GM12878 (cell line): ENCODE data around the gene CDPF1. TPM values are rescaled to one million over a fixed set of nuclear protein-coding genes. Genes with fewer than 3 reads are reported as not detected.
"Not testable (repeated sequence)": the region's sequence is repeated elsewhere in the genome, so short reads cannot be mapped to it uniquely, and the experiment has no call there.

Source experiments
- ATAC-seq: fragments of 200-7000 bp; cut with Tn5 transposase; 3 replicates; pipeline ENCODE4 v1.9.1; 2020; ENCODE audit warnings: mild to moderate bottlenecking, moderate library complexity
- BruUV-seq: library from RNA; stranded (reverse); fragments of 400-500 nt; replicated peaks from 2 replicates; lab custom pipeline; 2021; lab: Mats Ljungman, UMichigan
- CTCF ChIA-PET: fragments of 300-600 bp; sonication (Branson Sonifier 250); formaldehyde crosslinking; extraction: SDS; loops from one replicate; lab custom pipeline; 2021; ENCODE audit warnings: inconsistent platforms; lab: Yijun Ruan, JAX
- POLR2A ChIA-PET: fragments of 350-600 bp; formaldehyde crosslinking; extraction: SDS; loops from one replicate; lab custom pipeline; 2021; ENCODE audit warnings: inconsistent platforms; lab: Charles Lee
- RAD21 ChIA-PET: fragments of 300-600 bp; sonication (Branson Sonifier 250); formaldehyde crosslinking; loops from one replicate; lab custom pipeline; 2023; ENCODE audit warnings: antibody characterized with exemption; ENCODE audit not compliant: unreplicated experiment; lab: Charles Lee
- SMC1A ChIA-PET: fragments of 300-600 bp; sonication (Branson Sonifier 250); formaldehyde crosslinking; loops from one replicate; lab custom pipeline; 2023; ENCODE audit not compliant: unreplicated experiment, uncharacterized antibody; lab: Charles Lee
- DNase-seq: peaks from one replicate; pipeline ENCODE4 v3.0.0-alpha.2; 2011; ENCODE audit warnings: low read depth, low spot score
- FAIRE-seq: peaks from 3 replicates; lab custom pipeline; 2011; peaks lifted over from hg19 to GRCh38; lab: Jason Lieb, UNC
- H2AFZ ChIP-seq: 2 replicates; pipeline ENCODE4 v1.6.0; 2011; ENCODE audit warnings: low read depth, low read length, control low read depth; ENCODE audit not compliant: control insufficient read depth
- H3K27ac ChIP-seq: 2 replicates; pipeline ENCODE4 v1.5.1; 2011; ENCODE audit warnings: control low read depth; ENCODE audit not compliant: control insufficient read depth, insufficient read depth
- H3K27me3 ChIP-seq, 2 experiments: replicated peaks in 1 of 2; 2 replicates each; pipeline versions ENCODE4 v1.6.0 to v1.6.1; 2011; ENCODE audit warnings: low read length in 1 of 2; ENCODE audit not compliant: control insufficient read depth in 2 of 2, insufficient read depth in 2 of 2
- H3K36me3 ChIP-seq, 2 experiments: 2 replicates each; pipeline ENCODE4 v1.5.1; 2011; ENCODE audit warnings: low read length in 1 of 2; ENCODE audit not compliant: control insufficient read depth in 2 of 2, insufficient read depth in 2 of 2
- H3K4me1 ChIP-seq: 2 replicates; pipeline ENCODE4 v1.6.1; 2011; ENCODE audit warnings: mild to moderate bottlenecking, low read length, moderate library complexity, mixed read lengths; ENCODE audit not compliant: control insufficient read depth, insufficient read depth
- H3K4me2 ChIP-seq: 2 replicates; pipeline ENCODE4 v1.6.0; 2011; ENCODE audit warnings: control low read depth; ENCODE audit not compliant: control insufficient read depth, insufficient read depth
- H3K4me3 ChIP-seq: fragments of 200-600 bp; sonication (generic); 2 replicates; pipeline ENCODE4 v1.5.1; 2016
- H3K79me2 ChIP-seq: 2 replicates; pipeline ENCODE4 v1.6.0; 2011; ENCODE audit warnings: low read length; ENCODE audit not compliant: control insufficient read depth, insufficient read depth
- H3K9ac ChIP-seq: 2 replicates; pipeline ENCODE4 v1.8.0; 2011; ENCODE audit warnings: low read length, control low read depth, mixed read lengths; ENCODE audit not compliant: control insufficient read depth, insufficient read depth
- H3K9me3 ChIP-seq: replicated peaks from 3 replicates; pipeline ENCODE4 v1.5.1; 2011; ENCODE audit warnings: mild to moderate bottlenecking, low read length; ENCODE audit not compliant: control insufficient read depth, insufficient read depth
- H4K20me1 ChIP-seq: 2 replicates; pipeline ENCODE4 v1.6.0; 2011; ENCODE audit not compliant: control insufficient read depth, insufficient read depth
- E2F4 ChIP-seq: IDR thresholded peaks from 2 replicates; pipeline ENCODE4 v1.6.1; 2012; ENCODE audit warnings: low read depth, low read length, improper control_type of control experiment
- E2F8 ChIP-seq: fragments of 450-650 bp; IDR thresholded peaks from 2 replicates; pipeline ENCODE4 v1.6.1; 2018; ENCODE audit warnings: mild to moderate bottlenecking, low read depth, moderate library complexity; ENCODE audit not compliant: partially characterized antibody
- EP300 ChIP-seq, 2 experiments: fragments of 150-350 bp in 1 of 2; IDR thresholded peaks; 2 replicates each; pipeline ENCODE4 v1.6.1; 2011 to 2012; ENCODE audit warnings: low read depth in 2 of 2, low read length in 2 of 2, borderline replicate concordance in 1 of 2, improper control_type of control experiment in 1 of 2, inconsistent platforms in 1 of 2; ENCODE audit not compliant: control insufficient read depth in 1 of 2
- HCFC1 ChIP-seq: fragments of 150-350 bp; IDR thresholded peaks from 2 replicates; pipeline ENCODE4 v1.6.1; 2014; ENCODE audit warnings: low read length
- HDAC6 ChIP-seq: fragments of 200-600 bp; sonication (generic); IDR thresholded peaks from one replicate; pipeline ENCODE4 v1.8.0; 2017; ENCODE audit warnings: antibody characterized with exemption; ENCODE audit not compliant: unreplicated experiment
- NFXL1 ChIP-seq: fragments of 450-650 bp; IDR thresholded peaks from 2 replicates; pipeline ENCODE4 v1.6.1; 2017; ENCODE audit warnings: antibody characterized with exemption, mild to moderate bottlenecking, borderline replicate concordance
- SMARCA5 ChIP-seq: fragments of 450-650 bp; IDR thresholded peaks from 2 replicates; pipeline ENCODE4 v1.6.1; 2017; ENCODE audit warnings: mild to moderate bottlenecking
- STAT1 ChIP-seq: fragments of 450-650 bp; conservative IDR thresholded peaks from 2 replicates; pipeline ENCODE4 v1.6.1; 2014; ENCODE audit warnings: antibody characterized with exemption, mild to moderate bottlenecking
- TBL1XR1 ChIP-seq: IDR thresholded peaks from 2 replicates; pipeline ENCODE4 v1.6.1; 2012; ENCODE audit warnings: low read depth, low read length, improper control_type of control experiment
- ZBTB11 ChIP-seq: fragments of 450-650 bp; formaldehyde crosslinking; IDR thresholded peaks from 2 replicates; pipeline ENCODE4 v1.5.0; 2022; ENCODE audit warnings: mild to moderate bottlenecking, missing genetic modification characterization
- WGBS: methylation state at CpG from one replicate; pipeline ENCODE4 v1.1.6; 2016; ENCODE audit warnings: low lambda C conversion rate; ENCODE audit not compliant: insufficient replicate concordance, insufficient coverage; ENCODE audit errors: missing lambda C conversion rate; 5-methylcytosine and 5-hydroxymethylcytosine counted together
- in situ Hi-C: fragments of 300-500 bp; cut with MboI; formaldehyde crosslinking; loops from 9 replicates; pipeline ENCODE4 v1.14.3; 2018; ENCODE audit warnings: mixed read lengths
- intact Hi-C: fragments of 100-400 bp; cut with micrococcal nuclease; formaldehyde crosslinking; loops from one replicate; pipeline ENCODE4 v1.14.2; 2022; ENCODE audit not compliant: unreplicated experiment
- polyA plus RNA-seq, 11 experiments: library from polyadenylated mRNA; depleted of rRNA in 4 of 11; unstranded in 6 of 11; stranded (reverse) in 5 of 11; fragments of >200 nt; fragmentation: Nextera tagmentation in 4 of 11; fragmentation: Illumina TruSeq in 1 of 11; extraction: Ambion mirVana in 4 of 11; extraction: Trizol in 1 of 11; gene quantifications; 1 replicate in 1 of 11; 2 replicates in 10 of 11; pipeline versions ENCODE4 v1.2.1 to v1.2.3, GENCODE V29; 2011 to 2016; ENCODE audit warnings: inconsistent platforms in 2 of 11, missing spikeins in 2 of 11, low read depth in 1 of 11
- total RNA-seq, 4 experiments: library from RNA; depleted of rRNA in 3 of 4; stranded (reverse); fragments of >200 nt in 3 of 4; fragmentation: Illumina TruSeq in 1 of 4; extraction: Trizol in 1 of 4; gene quantifications; 2 replicates each; pipeline versions ENCODE4 v1.2.1 to v1.2.3, GENCODE V29; 2013 to 2021

The CDPF1 gene
- total and polyA plus RNA-seq, 10 of the 15 experiments (the other 5 are each of a cell fraction or from before 2014, with no cell fraction given), result 1.0 to 22.4 (median 7.9) TPM

GRCh38 chr22:46264520-46264919 is 14.4 kb upstream of the CDPF1 start:
- BruUV-seq, H3K9ac ChIP-seq, POLR2A ChIA-PET, H4K20me1 ChIP-seq, H3K4me1 ChIP-seq, H3K4me2 ChIP-seq, RAD21 ChIA-PET, H2AFZ ChIP-seq, in situ Hi-C loops, DNase-seq, H3K9me3 ChIP-seq, intact Hi-C loops, FAIRE-seq, H3K27me3 ChIP-seq, CTCF ChIA-PET, H3K27ac ChIP-seq, ATAC-seq, SMC1A ChIA-PET, H3K36me3 ChIP-seq, H3K4me3 ChIP-seq, H3K79me2 ChIP-seq: not testable (repeated sequence)
- 76% methylated on average over 6 of the region's 6 CpGs for WGBS

GRCh38 chr22:46263216-46263590 is 13.1 kb upstream of the CDPF1 start, which contains the start of gene PKDREJ:
Gene PKDREJ (minus strand): TSS chr22:46263343. CDS start chr22:46263322, 21 bp downstream.
- FAIRE-seq, result no peak
- BruUV-seq, result no TSS peak
- peaks cover under 1% of the 10 kb centered on the region; the same call in 1 of the 2 replicates for H3K79me2 ChIP-seq
- POLR2A ChIA-PET, result no interaction called here
- RAD21 ChIA-PET, result no interaction called here
- WGBS, result 57% methylated on average over 3 of the region's 30 CpGs
- peaks cover 3 to 5% of the 10 kb centered on the region in 2 experiments; a peak in 3 of 4 replicates for H3K27me3 ChIP-seq
- H3K4me2 ChIP-seq, result no peak within 1 kb of the TSS
- SMC1A ChIA-PET, result no interaction called here
- no peak for ATAC-seq
- intact Hi-C loops, result no loop called here
- H3K9ac ChIP-seq, result no peak within 1 kb of the TSS
- H3K4me3 ChIP-seq, result no peak within 1 kb of the TSS
- no peak within 1 kb of the TSS for H3K27ac ChIP-seq
- no peak for DNase-seq
- in situ Hi-C loops, result no loop called here
- H3K4me1 ChIP-seq, result peaks cover 2% of the 10 kb centered on the region
- H3K36me3 ChIP-seq, result no peaks in the 10 kb centered on the region
- H3K9me3 ChIP-seq, result peaks cover 10% of the 10 kb centered on the region; the same call in 2 of the 3 replicates
- H2AFZ ChIP-seq, result no peak within 1 kb of the TSS
- H4K20me1 ChIP-seq, result no peaks in the 10 kb centered on the region
- CTCF ChIA-PET, result no interaction called here
- TF ChIP-seq HCFC1 (no peak), HDAC6 (no peak), NFXL1 (no peak), E2F8 (no peak), SMARCA5 (no peak), E2F4 (no peak), STAT1 (no peak), ZBTB11 (CRISPR knock-in tag) (no peak), EP300 (IDR thresholded peaks at IDR 0.05; ENCODE audit: borderline replicate concordance in 1 of 2, control insufficient read depth in 1 of 2, low read depth in 2 of 2, low read length in 2 of 2) (no peak), TBL1XR1 (no peak)
